Stimulated activated CD8-positive, alpha-beta memory T cell treated with anti-CD3 and anti-CD28 coated beads, Interleukin-15, amount 100 ng/mL, for 4 hours (primary cell): ENCODE measurements around the gene TRIM49.
"Not testable (repeated sequence)": the region's sequence is repeated elsewhere in the genome, so short reads cannot be mapped to it uniquely, and the experiment has no call there.

Experiments used
- DNase-seq, 2 donors: peaks; one replicate each; pipeline ENCODE4 v3.0.0-alpha.2; 2020; ENCODE audit warnings: low read depth in 2 of 2

Gene TRIM49, protein sequence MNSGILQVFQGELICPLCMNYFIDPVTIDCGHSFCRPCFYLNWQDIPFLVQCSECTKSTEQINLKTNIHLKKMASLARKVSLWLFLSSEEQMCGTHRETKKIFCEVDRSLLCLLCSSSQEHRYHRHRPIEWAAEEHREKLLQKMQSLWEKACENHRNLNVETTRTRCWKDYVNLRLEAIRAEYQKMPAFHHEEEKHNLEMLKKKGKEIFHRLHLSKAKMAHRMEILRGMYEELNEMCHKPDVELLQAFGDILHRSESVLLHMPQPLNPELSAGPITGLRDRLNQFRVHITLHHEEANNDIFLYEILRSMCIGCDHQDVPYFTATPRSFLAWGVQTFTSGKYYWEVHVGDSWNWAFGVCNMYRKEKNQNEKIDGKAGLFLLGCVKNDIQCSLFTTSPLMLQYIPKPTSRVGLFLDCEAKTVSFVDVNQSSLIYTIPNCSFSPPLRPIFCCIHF

GRCh38 chr11:89808475-89808874 lies at the start of gene TRIM49:
TSS of gene TRIM49 (minus strand) at chr11:89808575. CDS start at chr11:89804469, 4,106 bp downstream.
- DNase-seq: not testable (repeated sequence)

DNA sequence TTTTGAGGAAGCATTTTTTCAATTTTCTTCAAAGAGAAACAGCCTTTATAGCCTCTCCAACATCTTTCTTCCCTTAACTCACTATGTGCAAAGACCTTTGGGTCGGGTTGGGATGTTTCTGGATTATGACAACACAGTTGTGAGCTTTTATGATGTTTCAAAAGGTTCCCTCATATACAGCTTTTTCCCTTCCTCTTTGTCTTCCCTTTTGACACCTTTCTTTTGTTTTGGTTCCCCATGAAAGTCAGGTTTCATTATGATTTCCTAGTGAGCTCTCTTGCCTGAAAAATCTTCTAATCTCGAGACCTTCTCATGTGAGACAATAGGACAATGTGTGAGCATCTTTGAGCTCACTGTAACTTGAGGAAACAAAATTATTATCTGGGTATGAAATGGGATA lies 18.3 kb upstream of the TRIM49 start:
- DNase-seq: not testable (repeated sequence)

GRCh38 chr11:89820008-89820407 lies 11.6 kb upstream of the TRIM49 start:
- not testable (repeated sequence) for DNase-seq

DNA sequence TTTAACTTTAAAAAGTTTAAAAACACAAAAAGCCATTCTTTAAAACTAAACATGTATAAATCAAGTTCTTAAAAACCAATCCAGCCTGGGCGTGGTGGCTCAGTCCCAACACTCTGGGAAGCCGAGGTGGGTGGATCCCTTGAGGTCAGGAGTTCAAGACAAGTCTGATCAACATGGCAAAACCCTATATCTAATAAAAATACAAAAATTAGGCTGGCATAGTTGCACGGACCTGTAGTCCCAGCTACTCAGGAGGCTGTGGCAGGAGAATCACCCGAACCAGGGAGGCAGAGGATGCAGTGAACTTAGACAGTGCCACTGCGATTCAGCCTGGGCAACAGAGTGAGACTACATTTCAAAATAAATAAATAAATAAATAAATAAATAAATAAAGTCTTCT lies 5.2 kb upstream of the TRIM49 start:
- DNase-seq: not testable (repeated sequence)

GRCh38 chr11:89787506-89788063 lies 20.8 kb downstream of the TRIM49 start:
- DNase-seq: not testable (repeated sequence)

- not testable (repeated sequence) for DNase-seq
Measured at GRCh38 chr11:89785726-89786125, 22.6 kb downstream of the TRIM49 start.

DNA sequence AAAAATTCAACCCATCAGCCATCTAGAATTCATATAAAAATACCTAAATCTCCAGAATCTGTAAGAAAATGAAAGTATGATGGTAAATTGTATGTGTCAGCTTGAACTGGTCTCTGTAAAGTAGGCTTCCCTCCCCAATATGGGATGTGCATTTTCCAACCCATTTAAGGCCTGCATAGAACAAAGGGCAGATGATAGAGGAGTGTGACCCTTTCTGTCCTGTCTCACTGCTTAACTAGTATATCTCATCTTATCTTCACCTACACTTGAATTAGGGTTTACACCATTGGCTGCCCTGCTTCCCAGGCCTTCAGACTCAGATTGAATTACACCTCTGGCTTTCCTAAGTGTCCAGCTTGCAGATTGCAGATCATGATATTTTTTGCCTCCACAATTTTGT lies 57.6 kb downstream of the TRIM49 start:
- DNase-seq: not testable (repeated sequence)
